AG04449 (cell line): ENCODE measurements around the gene ABCD3.
A peak's percentile ranks its signal among the peaks of the same experiment; 100 is the strongest.

ENCODE experiments used
- CTCF ChIA-PET: fragments of 350-600 bp; formaldehyde crosslinking; extraction: SDS; loops from one replicate; lab custom pipeline; 2021; ENCODE audit warnings: antibody characterized with exemption; lab: Yijun Ruan, JAX
- POLR2A ChIA-PET: fragments of 400-600, 350-600 bp; formaldehyde crosslinking; extraction: SDS; loops from one replicate; lab custom pipeline; 2020; ENCODE audit warnings: antibody characterized with exemption, inconsistent platforms; lab: Yijun Ruan, JAX
- DNase-seq: peaks from one replicate; pipeline ENCODE4 v3.0.0-alpha.2; 2010; ENCODE audit warnings: low read depth, low spot score
- H3K4me3 ChIP-seq: 2 replicates; pipeline ENCODE4 v1.5.1; 2011; ENCODE audit warnings: low read depth, mild to moderate bottlenecking, control low read depth, low read length
- TF ChIP-seq, protein P1 (sequence below): IDR thresholded peaks from one replicate; pipeline ENCODE4 v1.5.1; 2011; ENCODE audit warnings: mild to moderate bottlenecking, moderate library complexity, low read length, control low read depth, inconsistent platforms; ENCODE audit not compliant: insufficient read depth; ENCODE audit errors: missing control alignments

The ABCD3 gene

DNA sequence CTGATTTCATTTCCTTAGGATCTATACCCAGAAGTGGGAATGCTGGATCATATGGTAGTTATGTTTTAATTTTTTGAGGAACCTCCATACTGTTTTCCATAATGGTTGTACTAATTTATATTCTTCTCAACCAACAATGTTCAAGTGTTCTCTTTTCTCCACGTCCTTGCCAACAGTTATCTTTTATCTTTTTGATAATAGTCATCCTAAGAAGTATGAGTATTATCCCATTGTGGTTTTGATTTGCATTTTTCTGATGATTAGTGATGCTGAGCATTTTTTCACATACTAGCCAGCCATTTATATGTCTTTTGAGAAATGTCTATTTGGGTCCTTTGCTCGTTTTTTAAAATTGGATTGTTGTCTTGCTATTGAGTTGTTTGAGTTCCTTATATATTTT is 38.5 kb downstream of the ABCD3 start:
- CTCF ChIA-PET, result interaction anchor here (1.9 kb wide), 1 partner anchor 25 kb away, joined by 9 read pairs; no protein-coding TSS in a partner anchor
- no peak for DNase-seq
- TF ChIP-seq, protein P1, sequence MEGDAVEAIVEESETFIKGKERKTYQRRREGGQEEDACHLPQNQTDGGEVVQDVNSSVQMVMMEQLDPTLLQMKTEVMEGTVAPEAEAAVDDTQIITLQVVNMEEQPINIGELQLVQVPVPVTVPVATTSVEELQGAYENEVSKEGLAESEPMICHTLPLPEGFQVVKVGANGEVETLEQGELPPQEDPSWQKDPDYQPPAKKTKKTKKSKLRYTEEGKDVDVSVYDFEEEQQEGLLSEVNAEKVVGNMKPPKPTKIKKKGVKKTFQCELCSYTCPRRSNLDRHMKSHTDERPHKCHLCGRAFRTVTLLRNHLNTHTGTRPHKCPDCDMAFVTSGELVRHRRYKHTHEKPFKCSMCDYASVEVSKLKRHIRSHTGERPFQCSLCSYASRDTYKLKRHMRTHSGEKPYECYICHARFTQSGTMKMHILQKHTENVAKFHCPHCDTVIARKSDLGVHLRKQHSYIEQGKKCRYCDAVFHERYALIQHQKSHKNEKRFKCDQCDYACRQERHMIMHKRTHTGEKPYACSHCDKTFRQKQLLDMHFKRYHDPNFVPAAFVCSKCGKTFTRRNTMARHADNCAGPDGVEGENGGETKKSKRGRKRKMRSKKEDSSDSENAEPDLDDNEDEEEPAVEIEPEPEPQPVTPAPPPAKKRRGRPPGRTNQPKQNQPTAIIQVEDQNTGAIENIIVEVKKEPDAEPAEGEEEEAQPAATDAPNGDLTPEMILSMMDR, result no peak
- H3K4me3 ChIP-seq, result no peak overlapping the region
- POLR2A ChIA-PET, result no interaction called here

DNA sequence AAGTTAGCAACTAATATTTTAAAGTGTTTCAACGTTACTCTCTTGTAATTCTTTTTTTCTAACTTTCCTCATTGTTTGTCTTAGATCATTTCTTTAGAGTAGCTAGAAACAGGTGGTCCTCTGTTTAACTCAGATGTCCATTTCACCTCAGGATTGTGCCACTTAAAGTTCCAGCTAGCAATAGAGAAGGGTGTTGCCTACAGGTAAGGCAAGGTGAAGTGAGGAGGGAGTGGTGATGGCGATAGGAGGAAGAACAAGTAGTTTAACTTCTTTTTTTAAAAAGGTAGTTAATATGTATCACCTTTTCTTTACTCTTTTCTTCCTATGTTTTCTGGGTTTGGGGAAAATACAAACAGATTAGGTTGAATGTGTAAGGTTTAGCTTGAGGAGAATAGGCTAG is 44.4 kb downstream of the ABCD3 start:
- H3K4me3 ChIP-seq, result no peak overlapping the region
- CTCF ChIA-PET, result interaction anchor here (1.4 to 11.9 kb wide), 7 partner anchors 8 to 440 kb away, joined by 4 to 127 read pairs (median 15); no protein-coding TSS in a partner anchor
- TF ChIP-seq, protein P1, result no peak
- no peak for DNase-seq
- POLR2A ChIA-PET, result no interaction called here

DNA sequence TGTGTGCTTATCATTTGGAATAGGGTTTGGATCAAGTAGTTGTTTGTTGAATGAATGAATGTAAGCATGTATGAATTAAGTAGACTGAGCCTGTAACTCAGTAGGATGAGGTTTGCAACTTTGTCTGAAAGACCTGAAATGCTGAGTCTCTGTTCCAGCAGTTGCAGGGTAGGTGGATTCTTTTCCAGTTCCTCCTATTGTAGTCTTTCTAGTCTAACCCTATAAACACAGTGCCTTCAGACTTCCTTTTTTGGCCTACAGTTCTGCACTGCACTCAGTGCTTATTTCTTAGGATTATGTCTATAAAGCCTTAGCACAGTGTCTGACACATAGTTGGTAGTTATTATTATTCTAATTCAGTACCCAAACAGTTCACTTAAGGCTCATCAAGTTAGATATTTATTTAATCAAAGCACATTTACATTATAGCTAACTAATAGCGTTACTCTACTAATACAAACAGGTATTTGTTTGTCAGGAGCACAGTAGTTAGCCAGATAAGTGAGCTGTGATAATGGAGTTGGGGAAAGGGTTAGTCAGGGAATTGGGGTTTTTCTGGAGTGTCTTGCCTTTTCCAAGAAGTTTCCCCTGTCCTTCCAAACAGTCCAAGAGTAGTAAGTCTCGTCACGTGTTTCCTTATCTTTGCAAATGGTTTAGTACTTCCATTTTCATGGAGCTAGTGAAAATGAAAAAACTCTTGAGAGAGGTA is 45.0 kb downstream of the ABCD3 start:
- no peak for DNase-seq
- ChIA-PET POLR2A (no interaction called here), CTCF (interaction anchor here (0.6 to 11.9 kb wide), 34 partner anchors 8 to 440 kb away, joined by 3 to 127 read pairs (median 4); no protein-coding TSS in a partner anchor)
- H3K4me3 ChIP-seq, result no peak overlapping the region
- TF ChIP-seq, protein P1, result no peak

DNA sequence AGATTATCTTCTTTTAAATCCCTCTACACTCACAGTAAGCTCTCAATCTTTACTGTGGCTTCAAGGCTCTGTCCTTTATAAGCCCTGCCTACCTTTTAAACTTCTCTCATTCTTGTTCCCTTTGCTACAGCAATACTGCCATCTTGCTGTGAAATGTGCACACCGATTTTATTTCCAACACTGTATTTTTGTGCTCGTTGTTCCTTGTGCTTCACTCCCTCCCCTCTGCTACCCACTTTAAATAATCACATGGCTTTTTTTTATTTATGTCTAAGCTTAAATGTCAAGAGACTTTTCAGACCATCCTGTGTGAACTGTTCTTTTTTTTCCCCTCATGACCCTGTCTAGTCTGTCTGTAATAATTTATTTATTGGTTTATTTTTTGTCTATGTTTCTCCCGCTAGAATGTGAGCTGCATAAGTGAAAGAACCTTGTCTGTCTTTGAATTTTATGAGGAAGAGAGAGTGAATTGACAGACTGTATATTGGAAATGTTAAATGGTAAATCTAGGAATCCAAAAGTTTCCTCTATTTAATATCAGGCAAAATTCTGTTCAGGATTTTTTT is 45.7 kb downstream of the ABCD3 start:
- ChIA-PET CTCF (interaction anchor here (0.6 to 11.9 kb wide), 37 partner anchors 8 to 451 kb away, joined by 3 to 127 read pairs (median 4); no protein-coding TSS in a partner anchor), POLR2A (no interaction called here)
- H3K4me3 ChIP-seq, result no peak overlapping the region
- TF ChIP-seq, protein P1, result peak; percentile 45
- DNase-seq, result no peak

DNA sequence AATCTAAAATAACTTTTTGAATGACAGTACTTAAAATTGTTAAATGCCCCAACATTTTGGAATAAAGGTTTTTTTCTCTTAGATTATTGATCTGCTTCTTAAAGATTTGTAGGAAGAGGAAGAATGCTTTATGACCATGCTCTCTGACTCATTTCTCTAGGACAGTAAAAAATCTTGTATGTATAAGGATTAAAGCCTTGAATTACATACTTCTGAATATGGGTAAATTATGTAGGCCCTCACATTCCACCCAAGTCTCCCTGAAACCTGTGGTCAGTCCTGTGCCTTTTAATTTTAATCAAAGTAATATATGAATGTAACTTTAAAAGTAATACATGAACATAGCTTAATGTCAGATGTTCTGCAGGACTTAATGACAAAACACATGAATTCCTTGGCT is 50.5 kb downstream of the ABCD3 start:
- POLR2A ChIA-PET, result no interaction called here
- TF ChIP-seq, protein P1, result no peak
- no peak overlapping the region for H3K4me3 ChIP-seq
- no peak for DNase-seq
- CTCF ChIA-PET, result interaction anchor here (1.0 to 11.9 kb wide), 7 partner anchors 9 to 428 kb away, joined by 3 to 127 read pairs (median 5); no protein-coding TSS in a partner anchor

DNA sequence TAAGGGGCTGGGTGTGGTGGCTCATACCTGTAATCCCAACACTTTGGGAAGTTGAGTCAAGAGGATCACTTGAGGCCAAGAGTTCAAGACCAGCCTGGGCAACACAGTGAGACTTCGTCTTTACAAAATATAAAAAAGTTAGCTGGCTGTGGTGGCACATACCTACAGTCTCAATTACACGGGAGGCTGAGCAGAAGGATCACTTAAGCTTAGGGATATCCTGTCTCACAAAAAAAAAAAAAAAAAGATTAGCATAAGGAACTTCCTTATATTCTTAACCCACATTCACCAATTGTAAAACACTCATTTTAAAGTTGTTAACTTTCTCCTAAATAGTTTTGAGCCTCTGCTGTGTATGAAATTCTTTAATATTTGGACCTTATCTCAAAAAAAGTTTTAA is 53.1 kb downstream of the ABCD3 start:
- POLR2A ChIA-PET, result no interaction called here
- CTCF ChIA-PET, result interaction anchor here (1.3 to 11.9 kb wide), 6 partner anchors 10 to 445 kb away, joined by 4 to 127 read pairs (median 14); no protein-coding TSS in a partner anchor
- no peak overlapping the region for H3K4me3 ChIP-seq
- TF ChIP-seq, protein P1, result no peak
- no peak for DNase-seq
